Cardiac septum (tissue), 1 donor: ENCODE measurements around the gene RAP2A. TPM values are rescaled to one million over a fixed set of nuclear protein-coding genes. Genes with fewer than 3 reads are reported as not detected.

Experiments
- DNase-seq: peaks from one replicate; pipeline ENCODE4 v3.0.0-alpha.2; 2020; ENCODE audit warnings: low spot score
- intact Hi-C: fragments of 100-400 bp; cut with DNase I; formaldehyde crosslinking; loops from one replicate; pipeline ENCODE4 v1.14.0; 2022
- long read RNA-seq: library from polyadenylated mRNA; unstranded; transcript quantifications from one replicate; pipeline ENCODE4 v2.0.0, GENCODE V29; 2021
- total RNA-seq: library from RNA; stranded (reverse); fragmentation: NEBNext Ultra II Directional; extraction: Animal tissue kit (Norgen Biotek cat#: 25700); gene quantifications from one replicate; pipeline ENCODE4 v1.2.1, GENCODE V29; 2021
- donor health status: DM: no; HTN: no; CAD: no.

Gene RAP2A
- 32.7 TPM for total RNA-seq
- long read RNA-seq, full-length matches to known transcripts: 30 of 41 reads
- long read RNA-seq, partial matches to known transcripts: 0 of 41 reads
- long read RNA-seq, other reads (novel, unspliced or antisense): 11 of 41 reads

- DNase-seq: peak; percentile 95
- intact Hi-C loops: loop anchor here (5.0 kb wide), 3 partner anchors 67 to 322 kb away; partner anchors contain the start of gene MBNL2
These were observed at the start of gene RAP2A for GRCh38 chr13:97433727-97434396. Gene RAP2A (plus strand): TSS chr13:97434169. CDS start chr13:97434471, 302 bp downstream.

- intact Hi-C loops: no loop called here
- no peak for DNase-seq
These were observed 49.6 kb upstream of the RAP2A start for GRCh38 chr13:97384371-97384770.

- DNase-seq: no peak
- intact Hi-C loops: no loop called here
These were observed 48.8 kb upstream of the RAP2A start for GRCh38 chr13:97385146-97385545.

GRCh38 chr13:97385854-97386253 is 48.1 kb upstream of the RAP2A start:
- intact Hi-C loops: no loop called here
- DNase-seq: no peak

DNA sequence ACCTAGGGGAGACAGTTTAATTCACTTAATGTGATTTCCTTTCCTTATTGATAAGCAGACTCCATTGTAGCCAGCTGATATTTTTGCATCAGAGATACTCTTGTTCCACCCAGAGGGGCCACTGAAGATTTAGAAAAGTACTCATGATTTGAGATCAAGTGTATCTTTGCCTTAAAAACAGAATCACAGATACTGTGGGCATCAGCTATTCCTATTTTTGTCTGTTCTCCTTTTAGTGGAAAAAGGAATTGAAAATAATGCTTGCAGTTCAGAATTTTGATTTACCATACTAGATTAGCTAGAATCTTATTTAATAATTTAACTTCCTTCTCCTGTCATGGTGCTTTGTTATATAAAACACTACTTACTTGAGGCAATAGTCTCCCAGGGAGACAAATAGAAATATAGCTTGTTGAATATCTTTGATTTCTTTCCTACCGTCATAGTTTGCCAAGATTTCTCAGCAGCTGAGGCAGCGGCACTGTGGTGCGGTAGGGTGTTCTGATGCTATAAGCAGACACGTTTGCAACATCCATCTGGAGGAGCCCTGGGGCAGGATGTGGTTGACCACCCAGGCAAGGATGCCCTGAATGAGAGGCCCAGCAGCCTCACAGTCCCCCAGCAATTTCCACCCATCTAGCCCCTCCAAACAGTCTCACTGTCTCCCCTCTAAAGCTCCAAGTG is 47.0 kb upstream of the RAP2A start:
- no peak for DNase-seq
- intact Hi-C loops: no loop called here

DNA sequence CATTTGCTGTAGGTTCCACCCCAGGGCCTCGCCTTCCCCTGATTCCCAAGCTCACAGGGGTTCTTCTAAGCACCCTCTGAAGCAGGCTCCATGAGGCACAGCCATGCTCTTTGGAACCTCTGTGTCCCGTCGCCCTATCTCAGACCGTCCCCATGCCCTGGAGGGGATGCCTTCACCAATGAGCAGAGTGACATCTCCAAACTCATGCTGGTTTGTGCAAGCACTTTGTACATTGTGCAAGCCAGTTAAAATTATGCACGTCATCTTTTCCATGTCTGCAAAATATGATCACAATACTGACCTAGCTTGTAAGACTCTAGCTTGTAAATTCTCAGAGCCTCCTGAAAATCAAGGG is 46.5 kb upstream of the RAP2A start:
- intact Hi-C loops: no loop called here
- no peak for DNase-seq

DNA sequence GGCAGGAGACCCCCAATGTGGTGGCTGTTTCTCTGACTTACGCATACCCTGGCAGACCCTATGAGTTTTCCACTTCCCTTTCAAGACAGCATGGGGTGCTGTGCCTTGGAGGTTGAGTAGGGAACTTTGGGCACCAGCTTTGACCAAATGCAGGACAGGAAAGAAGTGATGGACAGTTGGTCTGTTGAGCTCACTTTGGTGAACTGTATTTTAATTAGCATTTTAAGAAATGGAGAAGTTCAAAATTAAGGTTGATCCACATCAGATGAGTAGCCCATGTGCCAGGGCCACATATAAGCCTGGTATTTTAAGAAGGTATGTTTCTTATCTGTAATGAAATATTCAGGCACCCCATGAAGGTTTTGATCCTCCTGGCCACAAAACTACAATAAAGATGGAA is 46.1 kb upstream of the RAP2A start:
- no peak for DNase-seq
- intact Hi-C loops: no loop called here

DNA sequence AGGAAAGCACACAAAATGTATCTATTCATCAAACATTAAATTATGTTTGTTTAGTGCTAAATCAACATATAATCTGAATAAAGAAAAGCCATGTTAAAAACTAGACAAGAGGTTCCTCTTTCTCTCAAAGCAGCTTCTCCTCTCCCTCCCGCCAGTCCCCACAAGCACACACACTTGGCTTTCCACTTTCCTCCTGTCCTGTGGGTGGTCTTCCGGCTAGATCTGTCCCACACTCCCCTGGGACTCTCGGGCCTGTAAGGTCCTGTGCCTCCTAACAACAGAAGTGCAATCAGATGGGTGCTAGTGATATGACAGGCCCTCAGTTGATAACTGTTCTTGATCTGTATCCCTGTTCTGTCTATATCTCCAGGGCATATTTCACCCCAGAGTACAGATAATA is 45.6 kb upstream of the RAP2A start:
- no peak for DNase-seq
- intact Hi-C loops: no loop called here

GRCh38 chr13:97390941-97391600 is 42.9 kb upstream of the RAP2A start:
- DNase-seq: no peak

GRCh38 chr13:97392020-97392419 is 41.9 kb upstream of the RAP2A start:
- DNase-seq: no peak
- intact Hi-C loops: no loop called here

More at GRCh38 chr13:97390941-97391600, 42.9 kb upstream of the RAP2A start:
- intact Hi-C loops: no loop called here

- intact Hi-C loops: no loop called here
- no peak for DNase-seq
These were observed 39.4 kb upstream of the RAP2A start for GRCh38 chr13:97394542-97394941.

DNA sequence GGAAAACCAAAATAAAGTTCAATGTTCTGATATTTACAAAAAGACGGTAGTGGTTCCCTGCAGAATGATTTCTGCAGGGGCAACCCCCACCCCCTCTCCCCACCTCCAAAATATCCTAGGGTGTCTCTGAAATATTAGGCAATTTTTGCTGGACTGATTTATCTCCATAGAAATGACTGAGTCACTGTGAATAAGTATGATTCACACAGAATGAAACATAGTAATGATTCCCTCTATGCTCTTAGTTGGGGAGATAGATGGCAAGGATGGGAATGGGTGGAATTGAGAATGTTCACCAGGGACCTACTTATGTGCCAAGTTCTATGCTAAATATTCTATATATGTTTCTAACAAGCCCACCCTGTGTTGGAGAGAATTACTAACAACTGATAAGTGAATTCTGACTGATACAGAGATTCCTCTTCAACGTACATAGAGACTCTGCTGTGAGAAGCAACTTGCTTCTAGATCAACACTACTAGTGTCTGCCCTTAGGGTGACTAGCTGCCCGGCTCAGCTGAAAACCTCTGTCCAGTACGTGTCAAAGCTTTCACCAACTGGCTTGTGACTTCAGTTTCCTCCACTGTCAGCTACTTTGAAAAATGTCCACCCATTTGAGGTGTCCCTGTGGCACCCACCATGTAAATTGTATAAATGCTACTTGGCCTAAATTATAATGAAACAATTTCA is 38.4 kb upstream of the RAP2A start:
- intact Hi-C loops: no loop called here
- DNase-seq: no peak

GRCh38 chr13:97397267-97397666 is 36.7 kb upstream of the RAP2A start:
- DNase-seq: no peak
- intact Hi-C loops: no loop called here

DNA sequence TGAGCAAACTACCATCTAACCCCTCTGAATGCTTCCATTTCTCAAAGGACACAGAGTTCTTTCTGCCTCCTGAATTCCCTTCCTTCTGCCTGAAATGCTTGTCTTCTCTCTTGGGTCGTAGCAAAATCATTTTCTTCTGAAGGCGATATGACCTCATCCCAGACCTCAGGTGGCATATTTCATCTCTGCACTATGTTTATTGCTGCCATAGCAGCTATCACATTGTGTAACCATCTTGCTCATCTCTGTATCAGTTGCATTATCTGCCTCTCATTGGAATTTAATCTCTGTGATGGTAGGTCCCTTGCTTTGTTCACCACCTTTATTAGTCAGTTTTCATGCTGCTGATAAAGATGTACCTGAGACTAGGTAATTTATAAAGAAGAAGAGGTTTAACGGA is 32.5 kb upstream of the RAP2A start:
- intact Hi-C loops: no loop called here
- no peak for DNase-seq

GRCh38 chr13:97403893-97404750 is 29.8 kb upstream of the RAP2A start:
- no peak for DNase-seq
- intact Hi-C loops: no loop called here

DNA sequence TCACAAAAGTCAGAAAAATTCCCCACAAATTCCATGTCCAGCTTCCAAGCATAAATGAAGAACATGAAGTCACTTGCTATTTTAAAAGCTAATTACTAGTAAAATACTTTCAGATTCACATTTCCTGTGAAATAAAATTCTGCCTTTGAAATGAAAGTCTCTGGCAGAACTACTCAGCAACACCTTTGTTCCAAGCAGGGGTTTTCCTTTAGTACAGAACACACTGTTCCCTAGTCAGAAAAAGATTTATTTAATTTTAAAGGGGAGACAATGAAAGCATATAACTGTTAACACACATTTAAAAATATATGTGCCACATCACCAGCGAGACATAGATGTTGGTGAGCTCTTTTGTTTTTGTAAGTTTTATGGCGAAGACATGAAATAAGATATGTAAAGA is 26.4 kb upstream of the RAP2A start:
- intact Hi-C loops: no loop called here
- DNase-seq: no peak

- intact Hi-C loops: no loop called here
- no peak for DNase-seq
These were observed 25.0 kb upstream of the RAP2A start for GRCh38 chr13:97408938-97409337.

GRCh38 chr13:97411984-97412383 is 22.0 kb upstream of the RAP2A start:
- DNase-seq: no peak
- intact Hi-C loops: no loop called here

GRCh38 chr13:97413694-97414093 is 20.3 kb upstream of the RAP2A start:
- intact Hi-C loops: no loop called here
- no peak for DNase-seq
